ENCODE data around the gene FRZB. TPM values are rescaled to one million over a fixed set of nuclear protein-coding genes. Genes with fewer than 3 reads are reported as not detected.

Gene FRZB
- total RNA-seq, 2 donors from 2014 or later, result 1.8 to 2.4 TPM

- H3K4me1 ChIP-seq, result no peaks in the 10 kb centered on the region
- no peak overlapping the region for H3K27ac ChIP-seq
- H3K9me3 ChIP-seq, result no peaks in the 10 kb centered on the region
- no peaks in the 10 kb centered on the region for H3K27me3 ChIP-seq
- peaks cover 40% of the 10 kb centered on the region for H3K36me3 ChIP-seq
- DNase-seq (ENCODE audit: low spot score), result no peak
- H3K4me3 ChIP-seq, result no peak overlapping the region
- no peak for TF ChIP-seq CTCF (IDR thresholded peaks at IDR 0.05)
Observed at GRCh38 chr2:182911813-182912517, 45.5 kb upstream of the FRZB start.

- Histone ChIP-seq H3K36me3 (peaks cover 40% of the 10 kb centered on the region), H3K27ac (no peak overlapping the region), H3K4me1 (no peaks in the 10 kb centered on the region), H3K27me3 (no peaks in the 10 kb centered on the region), H3K9me3 (no peaks in the 10 kb centered on the region), H3K4me3 (no peak overlapping the region)
- DNase-seq (ENCODE audit: low spot score), result no peak
- no peak for TF ChIP-seq CTCF (IDR thresholded peaks at IDR 0.05)
Observed at GRCh38 chr2:182910965-182911364, 44.5 kb upstream of the FRZB start.

- H3K27ac ChIP-seq, result no peak overlapping the region
- no peak for DNase-seq (ENCODE audit: low spot score)
Observed at GRCh38 chr2:182907081-182907830, 40.8 kb upstream of the FRZB start.

GRCh38 chr2:182906454-182906853, 40.0 kb upstream of the FRZB start:
- Histone ChIP-seq H3K27me3 (no peaks in the 10 kb centered on the region), H3K4me1 (no peaks in the 10 kb centered on the region), H3K4me3 (no peak overlapping the region), H3K27ac (no peak overlapping the region), H3K9me3 (no peaks in the 10 kb centered on the region), H3K36me3 (peaks cover 15% of the 10 kb centered on the region)
- no peak for TF ChIP-seq CTCF (IDR thresholded peaks at IDR 0.05)
- no peak for DNase-seq (ENCODE audit: low spot score)

More at GRCh38 chr2:182907081-182907830, 40.8 kb upstream of the FRZB start:
- Histone ChIP-seq H3K36me3 (peaks cover 15% of the 10 kb centered on the region), H3K4me1 (no peaks in the 10 kb centered on the region), H3K4me3 (no peak overlapping the region), H3K27me3 (no peaks in the 10 kb centered on the region), H3K9me3 (no peaks in the 10 kb centered on the region)
- TF ChIP-seq CTCF (IDR thresholded peaks at IDR 0.05), result no peak

- Histone ChIP-seq H3K27ac (no peak overlapping the region), H3K36me3 (peaks cover 2% of the 10 kb centered on the region), H3K27me3 (no peaks in the 10 kb centered on the region), H3K4me3 (no peak overlapping the region), H3K4me1 (no peaks in the 10 kb centered on the region), H3K9me3 (no peaks in the 10 kb centered on the region)
- no peak for DNase-seq (ENCODE audit: low spot score)
- TF ChIP-seq CTCF (IDR thresholded peaks at IDR 0.05), result no peak
Observed at GRCh38 chr2:182904844-182905243, 38.4 kb upstream of the FRZB start.

All from right atrium auricular region (tissue), 2 donors.